Measurements from ENCODE around the gene PIK3C2B. TPM values are rescaled to one million over a fixed set of nuclear protein-coding genes. Genes with fewer than 3 reads are reported as not detected.

The PIK3C2B gene
- total RNA-seq, 2 donors from 2014 or later, result 13.1 to 19.4 TPM

- Histone ChIP-seq H3K4me1 (peaks cover 0 to 24% of the 10 kb centered on the region in 2 donors), H3K27me3 (no peaks in the 10 kb centered on the region), H3K9me3 (no peaks in the 10 kb centered on the region), H3K36me3 (peaks cover 62% of the 10 kb centered on the region), H3K27ac (peak overlapping the region; percentile 6 to 16), H3K4me3 (no peak overlapping the region)
- no peak for TF ChIP-seq CTCF (IDR thresholded peaks at IDR 0.05)
- DNase-seq (ENCODE audit: low spot score), result no peak
These were observed 37.7 kb downstream of the PIK3C2B start for GRCh38 chr1:204456826-204457442.

DNA sequence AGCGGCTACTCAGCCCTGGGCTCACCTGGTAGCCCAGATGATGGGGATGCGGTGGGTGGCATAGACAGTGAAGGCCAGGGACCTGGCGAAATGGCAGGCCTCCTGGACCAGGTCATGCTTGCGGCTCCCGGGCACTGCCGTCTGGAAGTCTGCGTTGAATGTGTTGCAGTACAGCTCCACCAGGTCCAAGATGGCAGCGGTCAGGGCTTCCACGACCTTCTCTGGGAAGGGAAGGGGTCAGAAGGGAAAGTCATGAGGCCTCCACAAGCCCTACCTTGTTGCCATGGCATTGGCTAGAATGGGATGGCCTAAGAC lies 38.8 kb downstream of the PIK3C2B start:
- H3K4me1 ChIP-seq, result peaks cover 0 to 24% of the 10 kb centered on the region in 2 donors
- no peak overlapping the region for H3K4me3 ChIP-seq
- peaks cover 62% of the 10 kb centered on the region for H3K36me3 ChIP-seq
- no peak for TF ChIP-seq CTCF (IDR thresholded peaks at IDR 0.05)
- no peak overlapping the region for H3K27ac ChIP-seq
- no peak for DNase-seq (ENCODE audit: low spot score)
- no peaks in the 10 kb centered on the region for H3K27me3 ChIP-seq
- H3K9me3 ChIP-seq, result no peaks in the 10 kb centered on the region

DNA sequence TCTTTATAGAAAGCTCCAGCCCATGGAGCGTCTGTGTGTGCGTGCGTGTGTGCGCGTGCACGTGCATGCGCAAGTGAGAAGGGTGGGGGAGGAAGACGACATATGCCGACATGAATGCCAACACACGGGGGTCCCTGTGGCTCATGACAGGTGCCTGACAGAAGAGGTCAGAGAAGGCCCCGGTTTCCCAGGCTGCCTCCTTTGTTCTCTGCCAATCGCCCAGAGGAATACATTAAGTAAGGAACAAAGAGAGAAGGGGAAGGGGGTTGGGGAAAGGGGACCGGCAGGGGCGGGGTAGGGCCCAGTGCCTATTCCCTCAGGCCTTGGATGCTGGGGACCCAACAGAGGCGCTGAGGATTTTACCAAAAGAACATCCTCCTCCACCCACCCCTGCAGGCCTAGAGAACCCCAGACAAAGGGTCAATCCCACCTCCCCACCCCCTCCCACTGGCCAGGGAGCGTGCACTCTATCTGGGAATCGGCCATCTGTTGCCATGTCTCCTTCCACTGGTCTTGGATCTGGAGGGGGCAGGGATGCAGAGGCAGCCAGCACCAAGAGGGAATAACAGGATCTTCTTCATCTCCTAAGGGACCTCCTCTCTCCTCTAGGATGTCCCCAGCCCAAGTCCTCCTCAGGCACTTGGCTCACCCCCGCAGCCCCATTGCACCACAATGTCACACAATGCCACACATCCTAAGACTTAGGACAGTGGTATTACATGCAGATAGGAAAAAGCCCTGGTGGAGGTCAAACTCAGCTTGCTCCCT lies 39.4 kb downstream of the PIK3C2B start:
- TF ChIP-seq CTCF (IDR thresholded peaks at IDR 0.05), result no peak
- Histone ChIP-seq H3K27ac (no peak overlapping the region), H3K4me1 (peaks cover 0 to 23% of the 10 kb centered on the region in 2 donors)

DNA sequence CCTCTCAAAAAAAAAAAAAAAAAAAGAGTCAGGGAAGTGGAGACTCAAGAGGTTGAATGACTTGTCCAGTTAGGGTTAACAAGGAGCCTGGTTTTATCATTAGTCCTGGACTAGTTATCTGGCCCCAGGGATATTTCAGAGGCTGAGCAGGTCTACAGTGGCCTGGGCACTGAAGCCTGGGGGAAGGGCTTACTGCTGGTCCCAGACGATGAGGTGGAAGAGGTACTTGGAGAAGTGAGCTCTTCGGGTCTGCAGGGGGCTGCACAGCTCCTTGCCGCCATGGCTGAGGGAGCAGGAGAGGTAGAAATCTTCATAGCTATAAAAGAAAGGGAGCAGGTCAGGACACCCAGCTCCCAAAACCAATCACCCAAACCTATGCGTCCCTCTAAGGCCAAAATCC lies 40.1 kb downstream of the PIK3C2B start:
- no peak for TF ChIP-seq CTCF (IDR thresholded peaks at IDR 0.05)
- no peak overlapping the region for H3K27ac ChIP-seq
- peaks cover 0 to 25% of the 10 kb centered on the region in 2 donors for H3K4me1 ChIP-seq
- no peaks in the 10 kb centered on the region for H3K27me3 ChIP-seq
- no peaks in the 10 kb centered on the region for H3K9me3 ChIP-seq
- H3K4me3 ChIP-seq, result no peak overlapping the region
- no peak for DNase-seq (ENCODE audit: low spot score)
- H3K36me3 ChIP-seq, result peaks cover 49% of the 10 kb centered on the region

More for the DNA sequence above, 39.4 kb downstream of the PIK3C2B start:
- no peak for DNase-seq (ENCODE audit: low spot score)
- Histone ChIP-seq H3K36me3 (peaks cover 57% of the 10 kb centered on the region), H3K4me3 (no peak overlapping the region), H3K9me3 (no peaks in the 10 kb centered on the region), H3K27me3 (no peaks in the 10 kb centered on the region)

GRCh38 chr1:204453141-204453772 lies 41.3 kb downstream of the PIK3C2B start:
- H3K4me1 ChIP-seq, result peaks cover 0 to 28% of the 10 kb centered on the region in 2 donors
- no peaks in the 10 kb centered on the region for H3K27me3 ChIP-seq
- no peak for TF ChIP-seq CTCF (IDR thresholded peaks at IDR 0.05)
- no peaks in the 10 kb centered on the region for H3K9me3 ChIP-seq
- H3K27ac ChIP-seq, result peak overlapping the region in 1 of 2 donors; percentile 24
- DNase-seq (ENCODE audit: low spot score), result no peak
- H3K36me3 ChIP-seq, result peaks cover 47% of the 10 kb centered on the region
- no peak overlapping the region for H3K4me3 ChIP-seq

Data from right atrium auricular region (tissue), 2 donors.